Heart right ventricle (tissue), 16 donors: ENCODE data around the gene PRDM5. TPM values are rescaled to one million over a fixed set of nuclear protein-coding genes. Genes with fewer than 3 reads are reported as not detected.
A peak's percentile ranks its signal among the peaks of the same experiment; 100 is the strongest.

Source experiments
- ATAC-seq, 8 donors: fragments of 200-7000 bp; cut with Tn5 transposase; one replicate each; pipeline ENCODE4 v1.9.1; 2020; ENCODE audit warnings: mild to moderate bottlenecking in 8 of 8, moderate library complexity in 8 of 8, moderate number of reproducible peaks in 1 of 8
- DNase-seq, 2 donors: peaks; one replicate each; pipeline ENCODE4 v3.0.0-alpha.2; 2020
- H3K27ac ChIP-seq, 10 donors: fragments of 200-600 bp; sonication (generic) in 2 of 10; one replicate each; pipeline versions ENCODE4 v1.5.0 to v1.8.0; 2020 to 2022; ENCODE audit warnings: mild to moderate bottlenecking in 3 of 10
- H3K27me3 ChIP-seq, 7 donors: fragments of 200-600 bp; one replicate each; pipeline ENCODE4 v1.8.0; 2021 to 2022; ENCODE audit warnings: mild to moderate bottlenecking in 2 of 7
- H3K36me3 ChIP-seq, 9 donors: fragments of 200-600 bp; sonication (generic) in 1 of 9; one replicate each; pipeline versions ENCODE4 v1.5.0 to v1.8.0; 2020 to 2022; ENCODE audit warnings: mild to moderate bottlenecking in 2 of 9
- H3K4me1 ChIP-seq, 9 donors: fragments of 200-600 bp; sonication (generic) in 1 of 9; one replicate each; pipeline versions ENCODE4 v1.5.0 to v1.8.0; 2020 to 2022; ENCODE audit warnings: mild to moderate bottlenecking in 4 of 9
- H3K4me3 ChIP-seq, 10 donors: fragments of 200-600 bp; sonication (generic) in 2 of 10; one replicate each; pipeline versions ENCODE4 v1.5.0 to v1.8.0; 2020 to 2022; ENCODE audit warnings: mild to moderate bottlenecking in 7 of 10, moderate library complexity in 2 of 10
- H3K9me3 ChIP-seq, 11 donors: fragments of 200-600 bp in 10 of 11; sonication (generic) in 2 of 11; one replicate each; pipeline versions ENCODE4 v1.5.0 to v1.8.0; 2013 to 2022; ENCODE audit warnings: mild to moderate bottlenecking in 2 of 11, control low read depth in 1 of 11, moderate library complexity in 1 of 11
- CTCF ChIP-seq, 9 donors: fragments of 200-600 bp; sonication (generic) in 2 of 9; IDR thresholded peaks; one replicate each; pipeline versions ENCODE4 v1.5.0 to v1.8.0; 2021 to 2022; ENCODE audit warnings: antibody characterized with exemption in 9 of 9, mild to moderate bottlenecking in 5 of 9, moderate library complexity in 1 of 9
- WGBS, 2 donors: extraction: QIAGEN DNeasy Blood & Tissue Kit; methylation state at CpG; one replicate each; pipeline ENCODE4 v1.1.7; 2013; ENCODE audit warnings: inconsistent platforms in 1 of 2; 5-methylcytosine and 5-hydroxymethylcytosine counted together
- intact Hi-C, 10 donors: fragments of 100-400 bp; cut with DNase I; formaldehyde crosslinking; loops; one replicate each; pipeline versions ENCODE4 v1.11.1 to v1.14.2; 2022
- polyA plus RNA-seq, 2 donors: library from polyadenylated mRNA; stranded (reverse); fragments of 200-250 nt; gene quantifications; one replicate each; pipeline ENCODE4 v1.2.3, GENCODE V29; 2013
- total RNA-seq, 10 donors: library from RNA; stranded (reverse); fragmentation: NEBNext Ultra II Directional in 3 of 10; extraction: Animal tissue kit (Norgen Biotek cat#: 25700) in 3 of 10; gene quantifications; one replicate each; pipeline versions ENCODE4 v1.2.1 to v1.2.4, GENCODE V29; 2021 to 2023
- donor health status: Arrhythmogenic right ventricular cardiomyopathy.
- donor health status: ischemic (EF 13 %, LVEDD 7.1; RV severe dilation, severe dysfunction).
- donor health status: healthy with polysubstance abuse.
- donor health status: DM: no; HTN: yes; CAD: no.
- donor health status: DM: no; HTN: no; CAD: no.
- donor health status: ischemic (EF 25% LVEDD 6.9; RV normal size, moderate dysfunction).
- donor health status: ischemic (EF 25% LVEDD 5.7; RV mildly dilated, moderate dysfunction).
- donor health status: healthy.
- donor health status: DM: yes; HTN: yes; CAD: no.
- donor health status: Ischemic cardiomyopathy.
- donor health status: ischemic (EF 35%, LVEDD 5.7; RV mildly dilated, moderate dysfunction).
- donor health status: nonischemic (EF 11% LVEDD 7.7; RV severe dilation, severe dysfunction).
- donor health status: DM: yes; HTN: yes; CAD: no.
- donor health status: PGD.
- donor health status: ischemic (EF 29% LVEDD 5.4; RV normal size, mild dysfunction).
- donor health status: nonischemic (EF 23%, LVEDD 6.1; RV moderate dilation, normal function).

Gene PRDM5
- total and polyA plus RNA-seq, 12 donors = 1.5 to 20.5 (median 12.1) TPM

- TF ChIP-seq CTCF (IDR thresholded peaks at IDR 0.05) = no peak
- WGBS, 2 donors = 78 to 89% methylated on average over 2 of the region's 2 CpGs
- Histone ChIP-seq H3K36me3 (peaks cover 0 to 13% (median 0%) of the 10 kb centered on the region in 9 donors), H3K27ac (no peak overlapping the region), H3K27me3 (no peaks in the 10 kb centered on the region), H3K4me1 (peaks cover 0 to 4% (median 0%) of the 10 kb centered on the region in 9 donors), H3K4me3 (no peak overlapping the region), H3K9me3 (no peaks in the 10 kb centered on the region)
- intact Hi-C loops = no loop called here
- ATAC-seq = no peak
- DNase-seq = no peak
Observed at GRCh38 chr4:120847019-120847582, 75.4 kb downstream of the PRDM5 start.

GRCh38 chr4:120844528-120844921 lies 78.0 kb downstream of the PRDM5 start:
- H3K36me3 ChIP-seq = no peaks in the 10 kb centered on the region
- no peak overlapping the region for H3K27ac ChIP-seq
- ATAC-seq (no peak), DNase-seq (no peak)
- no peak for TF ChIP-seq CTCF (IDR thresholded peaks at IDR 0.05)
- no peak overlapping the region for H3K4me3 ChIP-seq
- WGBS, 2 donors = 88 to 93% methylated on average over 2 of the region's 2 CpGs
- H3K9me3 ChIP-seq = no peaks in the 10 kb centered on the region
- H3K27me3 ChIP-seq = no peaks in the 10 kb centered on the region
- peaks cover 0 to 16% (median 0%) of the 10 kb centered on the region in 9 donors for H3K4me1 ChIP-seq
- intact Hi-C loops = no loop called here

- no peaks in the 10 kb centered on the region for H3K9me3 ChIP-seq
- H3K27me3 ChIP-seq = no peaks in the 10 kb centered on the region
- no peak overlapping the region for H3K4me3 ChIP-seq
- 89 to 91% methylated on average over 7 of the region's 7 CpGs for WGBS, 2 donors
- ATAC-seq = peak in 5 of 8 donors; percentile 42 to 70 (median 61)
- H3K36me3 ChIP-seq = no peaks in the 10 kb centered on the region
- DNase-seq = peak in 1 of 2 donors; percentile 21
- peak in 6 of 9 donors; percentile 34 to 51 (median 43) for TF ChIP-seq CTCF (IDR thresholded peaks at IDR 0.05)
- intact Hi-C loops = no loop called here
- peaks cover 0 to 19% (median 0%) of the 10 kb centered on the region in 9 donors for H3K4me1 ChIP-seq
- no peak overlapping the region for H3K27ac ChIP-seq
Observed at GRCh38 chr4:120843849-120844527, 78.5 kb downstream of the PRDM5 start.

GRCh38 chr4:120842031-120842430 lies 80.5 kb downstream of the PRDM5 start:
- H3K27me3 ChIP-seq = no peaks in the 10 kb centered on the region
- no peaks in the 10 kb centered on the region for H3K9me3 ChIP-seq
- ATAC-seq = peak in 4 of 8 donors; percentile 26 to 56 (median 36)
- intact Hi-C loops = no loop called here
- no peaks in the 10 kb centered on the region for H3K36me3 ChIP-seq
- no peak for DNase-seq
- WGBS, 2 donors = 18 to 37% methylated on average over 3 of the region's 3 CpGs
- peaks cover 0 to 19% (median 0%) of the 10 kb centered on the region in 9 donors for H3K4me1 ChIP-seq
- H3K27ac ChIP-seq = peak overlapping the region in 1 of 10 donors; percentile 5
- no peak for TF ChIP-seq CTCF (IDR thresholded peaks at IDR 0.05)
- no peak overlapping the region for H3K4me3 ChIP-seq
